ENCODE results near the gene NDST3. TPM values are rescaled to one million over a fixed set of nuclear protein-coding genes. Genes with fewer than 3 reads are reported as not detected.

NDST3 gene
- total RNA-seq, 2 experiments from 2014 or later = not detected

DNA sequence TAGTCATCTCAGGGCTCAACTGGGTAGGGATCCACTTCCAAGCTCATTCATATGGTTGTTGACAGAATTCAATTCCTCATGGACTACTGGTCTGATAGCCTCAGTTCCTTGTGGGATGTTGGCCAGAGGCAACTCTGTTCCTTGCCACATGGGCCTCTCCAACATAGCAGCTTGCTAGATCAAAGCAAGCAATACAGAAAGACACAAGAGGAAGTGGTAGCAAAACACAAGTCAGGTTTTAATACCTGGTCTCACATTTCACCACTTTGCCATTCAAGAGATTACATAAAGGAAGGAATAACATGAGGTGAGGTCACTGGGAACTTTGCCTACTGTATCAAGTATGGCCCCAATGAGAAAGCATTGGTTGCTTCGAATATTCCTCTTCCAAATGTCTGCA, 239.4 kb downstream of the NDST3 start:
- peaks cover under 1% of the 10 kb centered on the region; the same call in 1 of the 2 replicates for H3K79me2 ChIP-seq (ENCODE audit: insufficient read depth, low read depth, low read length)
- DNase-seq (ENCODE audit: low spot score) = no peak
- BruUV-seq (replicated peaks) = no TSS peak
- TF ChIP-seq EZH2phosphoT487 (IDR thresholded peaks at IDR 0.05; ENCODE audit: borderline replicate concordance, low read depth, low read length) = no peak
- TF ChIP-seq, protein P1, sequence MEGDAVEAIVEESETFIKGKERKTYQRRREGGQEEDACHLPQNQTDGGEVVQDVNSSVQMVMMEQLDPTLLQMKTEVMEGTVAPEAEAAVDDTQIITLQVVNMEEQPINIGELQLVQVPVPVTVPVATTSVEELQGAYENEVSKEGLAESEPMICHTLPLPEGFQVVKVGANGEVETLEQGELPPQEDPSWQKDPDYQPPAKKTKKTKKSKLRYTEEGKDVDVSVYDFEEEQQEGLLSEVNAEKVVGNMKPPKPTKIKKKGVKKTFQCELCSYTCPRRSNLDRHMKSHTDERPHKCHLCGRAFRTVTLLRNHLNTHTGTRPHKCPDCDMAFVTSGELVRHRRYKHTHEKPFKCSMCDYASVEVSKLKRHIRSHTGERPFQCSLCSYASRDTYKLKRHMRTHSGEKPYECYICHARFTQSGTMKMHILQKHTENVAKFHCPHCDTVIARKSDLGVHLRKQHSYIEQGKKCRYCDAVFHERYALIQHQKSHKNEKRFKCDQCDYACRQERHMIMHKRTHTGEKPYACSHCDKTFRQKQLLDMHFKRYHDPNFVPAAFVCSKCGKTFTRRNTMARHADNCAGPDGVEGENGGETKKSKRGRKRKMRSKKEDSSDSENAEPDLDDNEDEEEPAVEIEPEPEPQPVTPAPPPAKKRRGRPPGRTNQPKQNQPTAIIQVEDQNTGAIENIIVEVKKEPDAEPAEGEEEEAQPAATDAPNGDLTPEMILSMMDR (conservative IDR thresholded peaks at IDR 0.05; ENCODE audit: low read length) = no peak
- intact Hi-C loops (cut with micrococcal nuclease; ENCODE audit: unreplicated experiment) = loop anchor here (5.0 kb wide), 1 partner anchor 196 kb away; no protein-coding TSS in a partner anchor
- no peaks in the 10 kb centered on the region for H4K20me1 ChIP-seq (ENCODE audit: insufficient read depth, low read length)
- peaks cover 6% of the 10 kb centered on the region; the same call in 1 of the 2 replicates for H3K9me3 ChIP-seq (ENCODE audit: low read length)
- H3K9me2 ChIP-seq (ENCODE audit: insufficient read depth, low read length) = no peaks in the 10 kb centered on the region
- ChIA-PET CTCF (ENCODE audit: unreplicated experiment) (no interaction called here), POLR2A (interaction anchor here (0.6 to 1.2 kb wide), 4 partner anchors 11 to 1904 kb away, joined by 3 to 5 read pairs (median 3); no protein-coding TSS in a partner anchor)
- peaks cover 8% of the 10 kb centered on the region for H3K4me1 ChIP-seq (ENCODE audit: insufficient read depth, low read length, poor library complexity, severe bottlenecking)
- no peak overlapping the region for H3K27ac ChIP-seq (ENCODE audit: low read depth, low read length, poor library complexity, severe bottlenecking)
- H3K4me3 ChIP-seq (ENCODE audit: low read depth, low read length, poor library complexity, severe bottlenecking) = no peak overlapping the region
- 0 out of 2 replicates have a peak, but pooled peaks cover under 1% of the 10 kb centered on the region for H3K36me3 ChIP-seq (ENCODE audit: insufficient read depth, low read length)
- H2AFZ ChIP-seq (ENCODE audit: low read length) = no peak overlapping the region
- no peak overlapping the region for H3K4me2 ChIP-seq (ENCODE audit: low read length)

DNA sequence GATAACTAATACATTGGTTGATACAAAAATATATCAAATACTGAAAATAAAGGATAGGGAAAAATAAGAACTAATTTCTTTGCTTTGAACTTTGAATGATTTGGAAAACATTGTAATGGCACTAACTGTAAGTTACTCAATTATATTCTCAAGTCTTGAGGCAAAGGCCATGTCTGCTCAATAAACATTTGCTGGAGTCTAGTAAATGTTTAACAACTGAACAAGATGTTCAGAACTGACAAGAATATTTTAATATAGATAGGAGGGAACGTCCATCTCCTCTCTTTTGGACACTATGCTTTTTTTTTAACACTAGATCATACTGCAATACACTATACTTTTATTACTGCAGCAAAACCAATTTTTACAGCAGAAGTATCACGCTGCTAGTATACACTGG, 242.3 kb downstream of the NDST3 start:
- CTCF ChIA-PET (ENCODE audit: unreplicated experiment) = no interaction called here

DNA sequence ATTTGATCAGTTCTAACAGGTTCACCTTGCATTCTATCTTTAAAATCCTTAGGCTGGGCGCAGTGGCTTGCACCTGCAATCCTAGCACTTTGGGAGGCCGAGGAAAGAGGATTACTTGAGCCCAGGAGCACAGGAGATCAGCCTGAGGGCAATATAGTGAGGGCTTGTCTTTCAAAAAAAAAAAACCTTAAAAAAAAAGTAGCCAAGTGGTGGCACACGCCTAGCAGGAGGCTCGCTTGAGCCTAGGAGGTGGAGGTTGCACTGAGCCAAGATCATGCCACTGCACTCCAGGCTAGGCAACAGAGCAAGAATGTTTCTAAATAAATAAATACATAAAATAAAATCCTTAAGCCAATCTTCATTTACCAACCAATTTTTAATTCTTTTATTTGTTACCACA, 243.0 kb downstream of the NDST3 start:
- intact Hi-C loops (cut with micrococcal nuclease; ENCODE audit: unreplicated experiment) = no loop called here
- POLR2A ChIA-PET = interaction anchor here (0.6 kb wide), 1 partner anchor 40 kb away, joined by 3 read pairs; no protein-coding TSS in a partner anchor
- no peak overlapping the region for H3K4me3 ChIP-seq (ENCODE audit: low read depth, low read length, poor library complexity, severe bottlenecking)

More for the DNA sequence above, 242.3 kb downstream of the NDST3 start:
- H3K27ac ChIP-seq (ENCODE audit: low read depth, low read length, poor library complexity, severe bottlenecking) = no peak overlapping the region
- H2AFZ ChIP-seq (ENCODE audit: low read length) = no peak overlapping the region
- no peak for TF ChIP-seq EZH2phosphoT487 (IDR thresholded peaks at IDR 0.05; ENCODE audit: borderline replicate concordance, low read depth, low read length)
- TF ChIP-seq, protein P1 (conservative IDR thresholded peaks at IDR 0.05; ENCODE audit: low read length) = no peak
- peaks cover 24% of the 10 kb centered on the region for H3K4me1 ChIP-seq (ENCODE audit: insufficient read depth, low read length, poor library complexity, severe bottlenecking)
- POLR2A ChIA-PET = no interaction called here
- BruUV-seq (replicated peaks) = no TSS peak
- DNase-seq (ENCODE audit: low spot score) = no peak
- no peaks in the 10 kb centered on the region for H3K9me2 ChIP-seq (ENCODE audit: insufficient read depth, low read length)
- peaks cover 29% of the 10 kb centered on the region for H3K36me3 ChIP-seq (ENCODE audit: insufficient read depth, low read length)
- H4K20me1 ChIP-seq (ENCODE audit: insufficient read depth, low read length) = peaks cover 16% of the 10 kb centered on the region
- no peak overlapping the region for H3K4me3 ChIP-seq (ENCODE audit: low read depth, low read length, poor library complexity, severe bottlenecking)
- intact Hi-C loops (cut with micrococcal nuclease; ENCODE audit: unreplicated experiment) = no loop called here
- peaks cover 21% of the 10 kb centered on the region; the same call in 1 of the 2 replicates for H3K79me2 ChIP-seq (ENCODE audit: insufficient read depth, low read depth, low read length)
- H3K4me2 ChIP-seq (ENCODE audit: low read length) = no peak overlapping the region
- H3K9me3 ChIP-seq (ENCODE audit: low read length) = peaks cover 6% of the 10 kb centered on the region; the same call in 1 of the 2 replicates

More for the DNA sequence above, 243.0 kb downstream of the NDST3 start:
- BruUV-seq (replicated peaks) = no TSS peak
- Histone ChIP-seq H2AFZ (ENCODE audit: low read length) (no peak overlapping the region), H3K9me2 (ENCODE audit: insufficient read depth, low read length) (no peaks in the 10 kb centered on the region), H3K79me2 (ENCODE audit: insufficient read depth, low read depth, low read length) (peaks cover 21% of the 10 kb centered on the region; the same call in 1 of the 2 replicates), H3K36me3 (ENCODE audit: insufficient read depth, low read length) (peaks cover 36% of the 10 kb centered on the region), H3K4me1 (ENCODE audit: insufficient read depth, low read length, poor library complexity, severe bottlenecking) (peaks cover 31% of the 10 kb centered on the region), H4K20me1 (ENCODE audit: insufficient read depth, low read length) (peaks cover 22% of the 10 kb centered on the region), H3K27ac (ENCODE audit: low read depth, low read length, poor library complexity, severe bottlenecking) (no peak overlapping the region), H3K4me2 (ENCODE audit: low read length) (peak overlapping the region; percentile 86), H3K9me3 (ENCODE audit: low read length) (peaks cover 6% of the 10 kb centered on the region; the same call in 1 of the 2 replicates)
- no peak for DNase-seq (ENCODE audit: low spot score)
- TF ChIP-seq, protein P1 (conservative IDR thresholded peaks at IDR 0.05; ENCODE audit: low read length) = no peak
- no peak for TF ChIP-seq EZH2phosphoT487 (IDR thresholded peaks at IDR 0.05; ENCODE audit: borderline replicate concordance, low read depth, low read length)
- CTCF ChIA-PET (ENCODE audit: unreplicated experiment) = no interaction called here

Data from OCI-LY7 (cell line).